NCI-H524 treated with DMSO at 0.1 percent for 48 hours (cell line): ENCODE measurements around the gene YIPF5.

Experiments
- DNase-seq: peaks from one replicate; lab custom pipeline; 2025; lab: John Stamatoyannopoulos, UW

The YIPF5 gene

GRCh38 chr5:144125163-144125726 is 45.2 kb downstream of the YIPF5 start:
- no peak for DNase-seq

GRCh38 chr5:144122641-144123040 is 47.8 kb downstream of the YIPF5 start:
- peak; percentile 28 for DNase-seq

GRCh38 chr5:144122081-144122480 is 48.4 kb downstream of the YIPF5 start:
- DNase-seq: no peak

- DNase-seq: no peak
Measured at GRCh38 chr5:144121577-144121976, 48.9 kb downstream of the YIPF5 start.

- no peak for DNase-seq
Measured at GRCh38 chr5:144120661-144121180, 49.7 kb downstream of the YIPF5 start.

- DNase-seq: no peak
Measured at GRCh38 chr5:144117412-144117811, 53.0 kb downstream of the YIPF5 start.

- DNase-seq: no peak
Measured at GRCh38 chr5:144114571-144114970, 55.9 kb downstream of the YIPF5 start.
